Neural progenitor cell (in vitro differentiated cells): Measurements from ENCODE around the gene KDM3A.

Experiments
- EZH2 ChIP-seq: fragments of 200-600 bp; sonication (generic); IDR thresholded peaks from 2 replicates; pipeline ENCODE4 v1.6.1; 2017; ENCODE audit warnings: antibody characterized with exemption, mild to moderate bottlenecking, moderate library complexity
- EZH2phosphoT487 ChIP-seq: fragments of 200-600 bp; sonication (generic); IDR thresholded peaks from 2 replicates; pipeline ENCODE4 v1.6.1; 2017; ENCODE audit warnings: antibody characterized with exemption
- TF ChIP-seq, protein P1 (sequence below): fragments of 200-600 bp; sonication (generic); IDR thresholded peaks from 2 replicates; pipeline ENCODE4 v1.5.1; 2017; ENCODE audit warnings: antibody characterized with exemption, mild to moderate bottlenecking

GRCh38 chr2:86512892-86513291 is 71.7 kb downstream of the KDM3A start:
- TF ChIP-seq EZH2 (no peak), EZH2phosphoT487 (no peak)
- TF ChIP-seq, protein P1, sequence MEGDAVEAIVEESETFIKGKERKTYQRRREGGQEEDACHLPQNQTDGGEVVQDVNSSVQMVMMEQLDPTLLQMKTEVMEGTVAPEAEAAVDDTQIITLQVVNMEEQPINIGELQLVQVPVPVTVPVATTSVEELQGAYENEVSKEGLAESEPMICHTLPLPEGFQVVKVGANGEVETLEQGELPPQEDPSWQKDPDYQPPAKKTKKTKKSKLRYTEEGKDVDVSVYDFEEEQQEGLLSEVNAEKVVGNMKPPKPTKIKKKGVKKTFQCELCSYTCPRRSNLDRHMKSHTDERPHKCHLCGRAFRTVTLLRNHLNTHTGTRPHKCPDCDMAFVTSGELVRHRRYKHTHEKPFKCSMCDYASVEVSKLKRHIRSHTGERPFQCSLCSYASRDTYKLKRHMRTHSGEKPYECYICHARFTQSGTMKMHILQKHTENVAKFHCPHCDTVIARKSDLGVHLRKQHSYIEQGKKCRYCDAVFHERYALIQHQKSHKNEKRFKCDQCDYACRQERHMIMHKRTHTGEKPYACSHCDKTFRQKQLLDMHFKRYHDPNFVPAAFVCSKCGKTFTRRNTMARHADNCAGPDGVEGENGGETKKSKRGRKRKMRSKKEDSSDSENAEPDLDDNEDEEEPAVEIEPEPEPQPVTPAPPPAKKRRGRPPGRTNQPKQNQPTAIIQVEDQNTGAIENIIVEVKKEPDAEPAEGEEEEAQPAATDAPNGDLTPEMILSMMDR: no peak
